HL-60 (cell line): Measurements from ENCODE around the gene JADE2.

Source experiments
- GABPA ChIP-seq: IDR thresholded peaks from 2 replicates; pipeline ENCODE4 v1.6.1; 2012; ENCODE audit warnings: low read depth
- POLR2AphosphoS5 ChIP-seq: IDR thresholded peaks from 2 replicates; pipeline ENCODE4 v1.6.1; 2012; ENCODE audit warnings: low read depth
- REST ChIP-seq: IDR thresholded peaks from 2 replicates; pipeline ENCODE4 v1.6.1; 2012; ENCODE audit warnings: low read depth; ENCODE audit not compliant: insufficient replicate concordance
- TF ChIP-seq, protein P1 (sequence below): IDR thresholded peaks from one replicate; pipeline ENCODE4 v1.5.1; 2011; ENCODE audit warnings: low read length, control low read depth, inconsistent platforms; ENCODE audit not compliant: insufficient read depth

- TF ChIP-seq, protein P1, sequence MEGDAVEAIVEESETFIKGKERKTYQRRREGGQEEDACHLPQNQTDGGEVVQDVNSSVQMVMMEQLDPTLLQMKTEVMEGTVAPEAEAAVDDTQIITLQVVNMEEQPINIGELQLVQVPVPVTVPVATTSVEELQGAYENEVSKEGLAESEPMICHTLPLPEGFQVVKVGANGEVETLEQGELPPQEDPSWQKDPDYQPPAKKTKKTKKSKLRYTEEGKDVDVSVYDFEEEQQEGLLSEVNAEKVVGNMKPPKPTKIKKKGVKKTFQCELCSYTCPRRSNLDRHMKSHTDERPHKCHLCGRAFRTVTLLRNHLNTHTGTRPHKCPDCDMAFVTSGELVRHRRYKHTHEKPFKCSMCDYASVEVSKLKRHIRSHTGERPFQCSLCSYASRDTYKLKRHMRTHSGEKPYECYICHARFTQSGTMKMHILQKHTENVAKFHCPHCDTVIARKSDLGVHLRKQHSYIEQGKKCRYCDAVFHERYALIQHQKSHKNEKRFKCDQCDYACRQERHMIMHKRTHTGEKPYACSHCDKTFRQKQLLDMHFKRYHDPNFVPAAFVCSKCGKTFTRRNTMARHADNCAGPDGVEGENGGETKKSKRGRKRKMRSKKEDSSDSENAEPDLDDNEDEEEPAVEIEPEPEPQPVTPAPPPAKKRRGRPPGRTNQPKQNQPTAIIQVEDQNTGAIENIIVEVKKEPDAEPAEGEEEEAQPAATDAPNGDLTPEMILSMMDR: no peak
- TF ChIP-seq POLR2AphosphoS5 (no peak), GABPA (no peak), REST (no peak)
Observed at GRCh38 chr5:134477462-134478245, 47.8 kb upstream of the JADE2 start.
